ENCODE data around the gene ZC2HC1C. TPM values are rescaled to one million over a fixed set of nuclear protein-coding genes. Genes with fewer than 3 reads are reported as not detected.
A peak's percentile ranks its signal among the peaks of the same experiment; 100 is the strongest.

The ZC2HC1C gene
- total and polyA plus RNA-seq, 2 of the 13 experiments (the other 11 are each of a cell fraction or from before 2014, with no cell fraction given), result 3.3 to 3.5 TPM

DNA sequence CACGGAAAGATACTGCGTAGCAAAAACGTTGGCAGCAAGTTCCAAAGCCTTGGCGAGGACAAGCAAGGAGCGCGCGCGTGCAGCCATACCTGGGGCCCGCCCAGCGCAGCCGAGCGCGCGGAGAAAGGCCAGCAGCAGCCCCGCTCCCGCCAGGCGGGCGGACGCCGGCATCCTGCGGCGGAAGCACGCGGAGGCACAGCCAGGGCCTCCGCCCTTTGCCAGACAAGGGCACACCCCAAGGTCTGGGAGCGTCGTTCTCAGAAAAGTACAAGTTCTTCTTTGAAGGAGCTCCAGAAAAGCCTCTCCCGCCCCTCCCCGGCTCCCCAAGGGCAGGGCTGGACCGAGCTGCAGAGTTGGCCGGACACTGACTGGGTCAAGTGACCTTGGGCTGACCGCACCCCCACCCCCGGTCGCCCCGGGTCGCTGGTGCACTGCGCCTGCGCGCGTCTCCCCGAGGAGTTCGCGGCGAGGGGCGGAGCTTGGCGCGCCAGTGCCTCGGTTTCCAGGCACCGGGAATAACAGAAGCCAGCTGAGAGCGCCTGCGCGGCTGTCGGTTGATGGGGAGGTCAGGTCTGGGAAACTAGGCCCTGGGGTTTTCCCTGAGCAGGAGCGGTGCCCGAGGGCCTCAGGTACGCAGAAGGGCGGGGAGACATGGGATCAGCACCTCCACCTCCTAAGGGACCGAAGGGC, at the start of gene ZC2HC1C (continued):
- TF ChIP-seq REPIN1 (CRISPR knock-in tag; IDR thresholded peaks at IDR 0.05; ENCODE audit: borderline replicate concordance, low read depth) (0 out of 2 replicates have a peak, but pooled peaks have one; percentile 53), SOX6 (IDR thresholded peaks at IDR 0.05) (no peak), SOX6 (CRISPR knock-in tag; IDR thresholded peaks at IDR 0.05) (peak; percentile 56), ESRRA (CRISPR knock-in tag; IDR thresholded peaks at IDR 0.05; ENCODE audit: low read depth) (peak; percentile 100), ZNF777 (CRISPR knock-in tag; IDR thresholded peaks at IDR 0.05) (peak; percentile 53; the same call in 1 of the 2 replicates), MIXL1 (CRISPR knock-in tag; IDR thresholded peaks at IDR 0.05) (0 out of 2 replicates have a peak, but pooled peaks have one; percentile 27), ZNF282 (IDR thresholded peaks at IDR 0.05; ENCODE audit: partially characterized antibody) (no peak), SOX13 (IDR thresholded peaks at IDR 0.05) (0 out of 2 replicates have a peak, but pooled peaks have one; percentile 9), SOX13 (CRISPR knock-in tag; conservative IDR thresholded peaks at IDR 0.05 in 1 of 2, IDR thresholded peaks at IDR 0.05 in 1 of 2) (no peak), ZNF136 (CRISPR knock-in tag; IDR thresholded peaks at IDR 0.05; ENCODE audit: low read depth) (peak; percentile 54), SIN3A (IDR thresholded peaks at IDR 0.05; ENCODE audit: borderline replicate concordance, low read depth, low read length) (peak; percentile 76; the same call in 1 of the 2 replicates), PAF1 (CRISPR knock-in tag; IDR thresholded peaks at IDR 0.05) (no peak), RBFOX2 (IDR thresholded peaks at IDR 0.05; ENCODE audit: low read depth, low read length) (peak; percentile 96), ZNF557 (CRISPR knock-in tag; IDR thresholded peaks at IDR 0.05) (0 out of 2 replicates have a peak, but pooled peaks have one; percentile 67), NONO (IDR thresholded peaks at IDR 0.05) (no peak), NONO (CRISPR knock-in tag; conservative IDR thresholded peaks at IDR 0.05) (peak; percentile 72; the same call in 1 of the 2 replicates), ZNF672 (CRISPR knock-in tag; IDR thresholded peaks at IDR 0.05) (peak; percentile 47), TP53 (CRISPR knock-in tag; conservative IDR thresholded peaks at IDR 0.05) (peak; percentile 79; the same call in 1 of the 2 replicates), PHF8 (CRISPR knock-in tag; IDR thresholded peaks at IDR 0.05) (peak; percentile 80), NR2F1 (CRISPR knock-in tag; IDR thresholded peaks at IDR 0.05) (peak in 1 of 2 experiments; percentile 75; a peak in 2 of 4 replicates)
- TF ChIP-seq, protein P1, sequence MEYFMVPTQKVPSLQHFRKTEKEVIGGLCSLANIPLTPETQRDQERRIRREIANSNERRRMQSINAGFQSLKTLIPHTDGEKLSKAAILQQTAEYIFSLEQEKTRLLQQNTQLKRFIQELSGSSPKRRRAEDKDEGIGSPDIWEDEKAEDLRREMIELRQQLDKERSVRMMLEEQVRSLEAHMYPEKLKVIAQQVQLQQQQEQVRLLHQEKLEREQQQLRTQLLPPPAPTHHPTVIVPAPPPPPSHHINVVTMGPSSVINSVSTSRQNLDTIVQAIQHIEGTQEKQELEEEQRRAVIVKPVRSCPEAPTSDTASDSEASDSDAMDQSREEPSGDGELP (IDR thresholded peaks at IDR 0.05; ENCODE audit: borderline replicate concordance, low read depth), result peak; percentile 94
- TF ChIP-seq, protein P2, sequence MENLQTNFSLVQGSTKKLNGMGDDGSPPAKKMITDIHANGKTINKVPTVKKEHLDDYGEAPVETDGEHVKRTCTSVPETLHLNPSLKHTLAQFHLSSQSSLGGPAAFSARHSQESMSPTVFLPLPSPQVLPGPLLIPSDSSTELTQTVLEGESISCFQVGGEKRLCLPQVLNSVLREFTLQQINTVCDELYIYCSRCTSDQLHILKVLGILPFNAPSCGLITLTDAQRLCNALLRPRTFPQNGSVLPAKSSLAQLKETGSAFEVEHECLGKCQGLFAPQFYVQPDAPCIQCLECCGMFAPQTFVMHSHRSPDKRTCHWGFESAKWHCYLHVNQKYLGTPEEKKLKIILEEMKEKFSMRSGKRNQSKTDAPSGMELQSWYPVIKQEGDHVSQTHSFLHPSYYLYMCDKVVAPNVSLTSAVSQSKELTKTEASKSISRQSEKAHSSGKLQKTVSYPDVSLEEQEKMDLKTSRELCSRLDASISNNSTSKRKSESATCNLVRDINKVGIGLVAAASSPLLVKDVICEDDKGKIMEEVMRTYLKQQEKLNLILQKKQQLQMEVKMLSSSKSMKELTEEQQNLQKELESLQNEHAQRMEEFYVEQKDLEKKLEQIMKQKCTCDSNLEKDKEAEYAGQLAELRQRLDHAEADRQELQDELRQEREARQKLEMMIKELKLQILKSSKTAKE (CRISPR knock-in tag; IDR thresholded peaks at IDR 0.05; ENCODE audit: borderline replicate concordance), result 0 out of 2 replicates have a peak, but pooled peaks have one; percentile 2
- TF ChIP-seq, protein P3, sequence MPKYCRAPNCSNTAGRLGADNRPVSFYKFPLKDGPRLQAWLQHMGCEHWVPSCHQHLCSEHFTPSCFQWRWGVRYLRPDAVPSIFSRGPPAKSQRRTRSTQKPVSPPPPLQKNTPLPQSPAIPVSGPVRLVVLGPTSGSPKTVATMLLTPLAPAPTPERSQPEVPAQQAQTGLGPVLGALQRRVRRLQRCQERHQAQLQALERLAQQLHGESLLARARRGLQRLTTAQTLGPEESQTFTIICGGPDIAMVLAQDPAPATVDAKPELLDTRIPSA (CRISPR knock-in tag; IDR thresholded peaks at IDR 0.05; ENCODE audit: borderline replicate concordance), result 0 out of 2 replicates have a peak, but pooled peaks have one; percentile 19
